Activated T-helper 1 cell treated with anti-CD3 and anti-CD28 coated beads, Interleukin-2, amount 50 U/mL, for 16 hours (primary cell): Measurements from ENCODE around the gene RAB7A.
A peak's percentile ranks its signal among the peaks of the same experiment; 100 is the strongest.
"Not testable (repeated sequence)": the region's sequence is repeated elsewhere in the genome, so short reads cannot be mapped to it uniquely, and the experiment has no call there.

Source experiments
- DNase-seq, 2 donors: peaks; one replicate each; pipeline ENCODE4 v3.0.0-alpha.2; 2020; ENCODE audit warnings: low read depth in 1 of 2, low spot score in 1 of 2

The RAB7A gene

DNA sequence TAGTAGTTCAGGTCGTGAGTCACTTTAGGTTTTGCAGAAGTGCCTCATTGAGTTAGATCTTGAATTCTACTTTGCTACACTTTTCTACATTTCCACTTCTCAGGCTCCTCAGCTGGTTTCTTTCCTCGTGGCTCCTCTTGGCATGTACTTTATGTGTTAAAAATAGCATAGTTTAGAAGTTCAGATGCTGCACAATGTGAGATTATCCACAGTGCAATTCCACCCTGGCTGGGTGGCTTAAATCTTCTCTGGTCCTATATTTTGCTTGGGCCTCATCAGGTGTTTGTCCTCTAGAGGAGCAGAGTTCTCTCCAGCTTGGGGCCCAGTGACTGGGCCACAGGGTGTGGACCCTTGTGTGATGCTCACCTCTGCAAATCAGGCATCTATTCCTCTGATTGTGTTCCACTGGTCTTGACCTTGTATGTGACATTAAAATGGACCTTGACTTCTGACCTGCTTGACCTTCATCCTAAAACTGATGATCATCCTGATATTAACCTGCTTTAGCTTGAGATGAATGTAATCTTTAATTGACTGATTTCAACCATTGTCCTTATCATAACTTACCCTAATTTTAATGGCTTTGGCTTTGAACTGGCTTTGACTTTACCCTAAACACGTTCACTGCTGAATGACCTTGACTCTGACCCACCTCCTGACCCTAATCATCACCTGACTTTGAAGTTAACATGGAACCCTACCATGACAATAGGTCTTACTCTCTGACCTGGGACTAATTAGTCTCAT lies 89.5 kb downstream of the RAB7A start:
- no peak for DNase-seq

DNA sequence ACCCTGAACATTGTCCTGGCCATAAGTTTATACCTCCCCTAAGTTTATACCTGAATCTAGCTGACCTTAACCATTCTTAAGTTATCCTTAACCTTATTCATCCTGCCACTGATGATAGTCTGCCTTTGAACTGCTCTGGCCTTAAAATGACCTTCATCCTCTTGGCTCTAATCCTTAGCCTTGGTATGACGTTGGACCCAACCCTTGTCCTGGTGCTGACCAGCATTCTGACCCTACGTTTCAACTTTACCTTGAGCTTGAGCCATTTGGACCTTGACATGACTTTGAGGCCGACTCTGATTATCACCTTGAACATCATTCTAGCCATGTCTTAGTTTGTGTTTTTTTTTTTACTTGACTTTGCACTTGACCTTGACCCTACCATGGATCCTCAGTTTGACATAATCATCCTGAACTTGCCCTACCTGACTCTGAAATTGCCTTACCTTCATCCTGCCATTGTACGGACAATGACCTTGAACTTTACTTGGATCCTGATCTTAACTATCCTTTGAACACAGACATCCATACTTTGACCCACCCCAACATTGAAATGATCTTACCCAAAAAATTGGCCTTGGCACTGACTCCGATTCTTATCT lies 92.3 kb downstream of the RAB7A start:
- no peak for DNase-seq

DNA sequence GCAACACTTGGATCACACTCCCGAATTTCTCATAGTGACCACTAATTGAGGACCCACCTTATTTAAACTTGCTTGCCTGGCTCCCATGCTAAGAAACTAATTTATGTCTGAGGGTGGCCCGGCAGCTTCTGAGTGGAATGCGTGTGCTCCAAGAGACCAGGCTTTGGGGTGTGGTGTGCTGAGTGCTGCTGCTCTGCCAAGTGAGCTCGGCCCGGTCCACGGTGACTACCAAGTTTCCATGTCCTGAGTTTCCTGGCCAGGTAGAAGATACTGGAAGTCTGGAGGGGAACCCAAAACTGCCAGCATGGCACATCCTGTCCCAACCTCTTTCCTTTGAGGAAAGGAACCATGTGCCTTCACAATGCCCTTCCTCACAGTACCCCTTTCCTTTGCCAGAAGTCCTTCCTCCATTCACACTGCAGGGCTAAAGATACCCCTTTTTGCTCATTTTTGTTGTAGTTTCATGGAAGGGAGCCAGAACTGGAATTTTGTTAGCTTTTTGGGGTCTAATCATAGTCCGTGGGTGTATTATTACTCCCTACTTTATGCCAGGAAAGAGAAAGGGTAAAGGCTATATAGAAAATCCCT lies 94.4 kb downstream of the RAB7A start:
- DNase-seq = no peak

DNA sequence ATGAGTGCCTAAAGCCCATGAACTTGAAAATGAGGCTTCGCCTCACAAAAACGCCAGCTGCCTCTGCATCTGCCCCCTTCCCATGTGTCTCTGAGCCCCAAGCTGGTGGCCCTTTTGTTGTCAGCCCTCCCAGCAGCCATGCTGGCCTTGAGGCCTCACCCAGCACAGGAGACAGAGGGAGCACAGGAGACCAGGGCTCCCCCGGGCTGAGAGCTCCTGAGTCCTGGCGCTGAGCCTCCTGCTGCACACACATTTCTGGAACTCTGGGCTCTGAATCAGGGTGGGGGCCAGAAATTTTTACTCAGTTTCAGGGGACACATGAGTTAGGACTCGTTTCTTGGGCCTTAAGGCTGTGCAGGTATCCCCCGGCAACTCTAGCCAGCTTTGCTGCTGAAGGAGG lies 97.0 kb downstream of the RAB7A start:
- no peak for DNase-seq

DNA sequence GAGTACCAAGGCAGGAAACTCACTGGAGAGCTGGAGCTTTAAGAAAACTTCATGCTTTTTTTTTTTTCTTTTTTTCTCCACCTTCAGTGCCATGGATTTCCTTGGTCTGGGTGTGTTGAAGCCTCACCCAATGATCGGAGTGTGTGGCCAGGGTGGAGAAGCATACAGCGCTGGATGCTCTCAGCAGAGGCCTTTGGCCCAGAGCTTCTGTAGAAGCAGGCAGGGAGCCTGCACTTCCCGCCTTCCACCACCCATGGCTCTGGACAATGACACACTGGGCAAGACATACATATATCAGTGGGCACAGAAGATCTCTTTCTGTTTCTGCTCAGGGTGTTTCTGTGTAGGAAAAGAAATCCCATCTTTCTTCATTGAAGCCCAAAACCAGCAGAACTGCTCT lies 97.6 kb downstream of the RAB7A start:
- no peak for DNase-seq

DNA sequence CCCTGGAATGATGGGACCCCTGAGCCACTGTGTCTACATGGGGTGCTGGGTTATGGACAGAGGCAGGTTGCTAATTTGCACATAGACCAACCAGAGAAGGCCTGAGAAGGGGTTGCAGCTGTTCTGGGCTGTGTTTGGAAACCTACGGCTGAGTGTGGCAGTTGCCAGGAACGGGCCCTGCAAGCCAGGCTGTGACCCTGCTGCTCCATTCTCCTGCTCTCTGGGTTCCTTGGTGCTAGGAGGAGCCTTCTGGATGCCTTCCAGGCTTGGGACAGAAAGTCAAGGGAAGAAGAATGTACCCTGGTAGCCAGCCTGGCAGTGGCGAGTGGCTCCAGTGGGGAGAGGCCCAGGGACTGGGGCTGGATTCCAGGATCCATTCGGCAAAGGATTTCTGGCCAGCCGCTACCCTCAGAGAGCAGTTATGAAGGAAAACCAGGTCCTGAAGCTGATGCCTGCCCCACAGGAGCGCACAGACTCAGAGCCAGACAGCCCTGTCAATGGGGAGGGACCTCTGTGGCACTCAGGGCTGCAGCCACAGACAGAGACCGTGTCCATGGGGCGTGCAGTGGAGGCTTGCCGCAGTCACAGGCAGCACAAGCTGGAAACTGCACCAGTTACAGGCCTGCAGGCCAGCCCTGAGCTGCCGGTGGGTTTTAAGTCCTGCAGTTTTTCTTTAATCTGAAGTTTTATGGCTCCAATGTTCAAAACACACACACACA lies 98.3 kb downstream of the RAB7A start:
- no peak for DNase-seq

DNA sequence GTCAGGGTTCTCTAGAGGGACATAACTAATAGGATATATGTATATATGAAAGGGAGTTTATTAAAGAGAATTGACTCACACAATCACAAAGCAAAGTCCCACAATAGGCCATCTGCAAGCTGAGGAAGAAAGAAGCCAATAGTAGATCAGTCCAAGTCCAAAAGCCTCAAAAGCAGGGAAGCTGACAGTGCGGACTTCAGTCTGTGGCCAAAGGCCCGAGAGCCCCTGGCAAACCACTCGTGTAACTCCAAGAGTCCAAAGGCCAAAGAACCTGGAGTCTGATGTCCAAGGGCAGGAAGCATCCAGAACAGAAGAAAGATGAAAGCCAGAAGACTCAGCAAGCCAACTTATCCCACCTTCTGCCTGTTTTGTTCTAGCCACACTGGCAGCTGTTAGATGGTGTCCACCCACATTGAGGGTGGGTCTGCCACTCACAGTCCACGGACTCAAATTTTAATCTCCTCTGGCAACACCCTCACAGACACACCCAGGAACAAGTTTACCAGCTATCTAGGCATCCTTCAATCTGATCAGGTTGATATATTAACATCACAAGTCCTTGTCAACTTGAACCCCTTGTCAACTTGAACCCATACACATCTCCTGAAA lies 99.2 kb downstream of the RAB7A start:
- no peak for DNase-seq

DNA sequence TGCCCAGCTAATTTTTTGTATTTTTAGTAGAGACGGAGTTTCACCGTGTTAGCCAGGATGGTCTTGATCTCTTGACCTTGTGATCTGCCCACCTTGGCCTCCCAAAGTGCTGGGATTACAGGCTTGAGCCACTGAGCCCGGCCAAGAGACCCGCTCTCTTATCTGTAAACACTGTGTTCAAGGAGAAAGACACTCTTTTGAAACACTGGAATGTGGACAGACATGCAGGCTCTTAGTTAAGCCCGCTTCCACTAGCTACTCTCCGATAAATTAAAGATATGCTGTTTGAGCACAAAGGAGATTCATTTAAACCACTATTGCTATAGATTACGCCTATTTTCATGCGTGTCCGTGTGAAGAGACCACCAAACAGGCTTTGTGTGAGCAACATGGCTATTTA lies 103.1 kb downstream of the RAB7A start:
- DNase-seq = not testable (repeated sequence)

DNA sequence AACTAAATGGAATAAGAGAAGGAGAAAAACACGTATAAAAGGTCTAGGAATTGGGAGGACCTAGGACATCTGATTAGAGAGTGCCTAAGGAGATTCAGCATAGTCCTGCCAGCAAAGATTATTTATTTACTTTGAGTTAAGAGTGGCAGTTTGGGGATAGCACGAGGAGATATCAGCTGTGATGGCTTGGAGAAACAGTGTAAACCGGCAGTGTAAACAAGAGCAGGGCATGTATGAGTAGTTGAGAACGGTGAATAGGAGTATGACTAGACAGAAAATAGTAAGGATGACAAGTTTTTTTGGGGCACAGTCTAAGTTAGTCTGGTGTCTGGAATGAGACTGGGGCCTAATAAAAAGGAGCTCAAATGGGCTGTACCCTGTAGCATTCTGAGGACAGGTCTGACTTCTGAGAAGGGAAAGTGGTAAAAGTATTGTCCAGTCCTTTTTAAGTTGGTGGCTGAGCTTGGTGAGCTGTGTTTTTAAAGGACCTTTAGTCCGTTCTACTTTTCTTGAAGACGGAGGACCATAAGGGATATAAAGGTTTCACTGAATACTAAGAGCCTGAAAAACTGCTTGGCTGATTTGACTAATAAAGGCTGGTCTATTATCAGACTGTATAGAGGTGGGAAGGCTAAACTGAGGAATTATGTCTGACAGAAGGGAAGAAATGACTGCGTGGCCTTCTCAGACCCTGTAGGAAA lies 104.1 kb downstream of the RAB7A start:
- DNase-seq = not testable (repeated sequence)

DNA sequence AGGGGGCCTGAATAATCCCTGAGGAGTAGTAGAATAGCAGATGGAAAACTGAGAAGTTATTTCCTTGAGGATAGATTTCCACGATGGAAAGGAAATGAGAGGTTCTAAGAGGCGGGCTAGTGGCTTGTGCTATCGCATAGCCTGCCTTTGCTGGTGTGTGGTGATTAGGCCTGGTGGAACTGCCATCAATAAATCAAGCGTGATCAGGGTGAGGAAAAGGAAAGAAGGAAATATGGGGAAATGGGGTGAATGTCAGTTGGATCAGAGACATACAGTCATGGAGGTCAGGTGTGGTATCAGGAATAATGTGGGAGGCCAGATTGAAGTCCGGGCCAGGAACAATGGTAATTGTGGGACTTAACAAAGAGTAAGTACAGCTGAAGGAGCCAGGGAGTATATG lies 104.8 kb downstream of the RAB7A start:
- DNase-seq = not testable (repeated sequence)

DNA sequence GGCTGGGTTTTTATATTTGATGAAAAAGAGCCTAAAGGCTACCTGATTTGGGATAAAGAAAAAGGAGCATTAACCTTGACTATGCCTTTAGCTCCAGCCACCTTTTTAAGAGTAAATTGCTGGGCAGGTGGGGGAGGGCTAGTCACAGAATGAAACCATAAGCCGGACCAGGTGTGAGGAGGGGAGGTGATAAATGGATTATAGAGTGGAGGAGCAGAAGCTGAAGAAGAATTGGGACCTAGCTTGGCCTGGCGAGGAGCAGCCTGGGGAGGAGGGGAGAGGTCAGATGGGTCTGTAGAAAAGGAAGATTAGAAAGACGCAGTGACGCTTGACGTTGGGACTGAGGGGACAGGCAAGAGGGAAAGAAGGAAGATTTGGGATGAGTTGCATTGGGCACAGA lies 107.0 kb downstream of the RAB7A start:
- DNase-seq = not testable (repeated sequence)

DNA sequence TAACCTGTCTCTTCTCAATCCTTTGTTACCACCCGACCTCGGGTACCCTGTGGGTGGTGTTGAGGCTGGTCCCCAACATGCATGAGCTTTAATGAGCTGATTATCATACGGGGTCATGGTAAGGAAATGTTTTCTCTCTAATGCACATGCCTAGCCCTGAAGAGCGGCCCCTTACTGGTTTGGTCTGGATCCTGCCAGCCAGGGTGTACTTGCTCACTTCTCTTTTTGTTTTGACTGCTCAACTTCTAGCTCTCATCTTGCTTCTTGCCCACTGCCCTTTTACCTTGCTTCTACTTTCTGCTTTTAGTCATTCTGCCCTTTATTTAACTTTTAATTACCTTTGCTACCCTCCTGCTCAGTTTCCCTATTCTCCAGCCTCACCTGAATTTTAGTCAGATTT lies 109.1 kb downstream of the RAB7A start:
- no peak for DNase-seq

DNA sequence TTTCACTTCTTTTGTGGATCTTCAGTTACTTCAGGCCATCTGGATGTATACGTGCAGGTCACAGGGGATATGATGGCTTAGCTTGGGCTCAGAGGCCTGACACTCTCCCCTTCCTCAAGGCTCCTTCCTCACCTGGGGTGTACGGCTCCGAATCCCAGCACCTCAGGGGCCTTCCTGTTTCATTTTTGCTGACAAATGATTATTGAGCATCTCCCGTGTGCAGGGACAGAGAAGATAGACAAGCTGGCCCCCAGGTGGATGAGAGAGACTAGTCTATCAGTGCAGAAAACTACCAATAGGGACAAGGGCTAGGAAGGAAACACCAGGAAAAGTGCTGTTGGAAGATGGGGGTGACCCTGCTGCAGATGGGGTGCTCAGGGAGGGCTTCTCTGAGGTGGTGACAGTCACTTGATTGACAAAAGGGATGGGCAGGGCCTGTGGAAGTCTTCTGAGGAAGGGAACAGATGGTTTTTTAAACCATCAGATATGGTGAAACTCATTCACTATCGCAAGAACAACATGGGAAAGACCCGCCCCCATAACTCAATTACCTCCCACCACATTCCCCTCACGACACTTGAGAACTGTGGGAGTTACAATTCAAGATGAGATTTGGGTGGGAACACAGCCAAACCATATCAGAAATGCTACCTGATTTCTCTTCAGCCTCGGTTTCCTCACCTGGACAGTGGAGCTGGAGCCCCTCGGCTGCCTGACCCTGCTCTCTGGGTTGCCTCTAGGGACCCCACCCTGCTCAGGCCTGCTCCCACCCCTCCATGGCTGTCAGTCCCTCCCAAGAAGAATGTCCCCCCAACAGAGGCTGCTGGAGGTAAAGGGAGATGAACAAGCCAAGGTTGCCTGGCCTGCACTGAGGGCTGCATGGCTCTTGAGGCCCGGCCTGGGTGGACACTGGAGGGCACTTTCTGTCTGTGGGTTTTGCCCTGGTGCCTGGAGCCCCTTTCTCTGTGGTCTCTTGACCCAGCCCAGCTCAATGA lies 116.2 kb downstream of the RAB7A start:
- no peak for DNase-seq

DNA sequence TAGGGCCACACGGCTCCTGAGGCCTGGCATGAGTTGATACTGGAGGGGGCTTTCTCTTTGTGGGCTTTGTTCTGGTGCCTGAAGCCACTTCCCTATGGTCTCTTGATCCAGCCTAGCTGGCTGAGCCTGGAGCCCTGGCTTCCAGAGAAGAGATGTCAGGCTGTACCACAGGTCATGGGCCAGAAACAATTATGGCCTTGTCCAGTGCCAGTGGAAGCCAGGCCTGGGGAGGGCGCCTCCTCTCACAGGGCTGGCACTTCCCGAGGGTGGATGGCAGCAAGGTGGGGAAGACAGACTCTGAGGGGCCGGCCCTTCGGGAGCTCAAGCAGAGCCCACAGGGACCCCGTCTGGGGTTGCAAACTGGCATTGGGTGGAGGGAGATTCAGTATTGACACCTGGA lies 118.5 kb downstream of the RAB7A start:
- no peak for DNase-seq

DNA sequence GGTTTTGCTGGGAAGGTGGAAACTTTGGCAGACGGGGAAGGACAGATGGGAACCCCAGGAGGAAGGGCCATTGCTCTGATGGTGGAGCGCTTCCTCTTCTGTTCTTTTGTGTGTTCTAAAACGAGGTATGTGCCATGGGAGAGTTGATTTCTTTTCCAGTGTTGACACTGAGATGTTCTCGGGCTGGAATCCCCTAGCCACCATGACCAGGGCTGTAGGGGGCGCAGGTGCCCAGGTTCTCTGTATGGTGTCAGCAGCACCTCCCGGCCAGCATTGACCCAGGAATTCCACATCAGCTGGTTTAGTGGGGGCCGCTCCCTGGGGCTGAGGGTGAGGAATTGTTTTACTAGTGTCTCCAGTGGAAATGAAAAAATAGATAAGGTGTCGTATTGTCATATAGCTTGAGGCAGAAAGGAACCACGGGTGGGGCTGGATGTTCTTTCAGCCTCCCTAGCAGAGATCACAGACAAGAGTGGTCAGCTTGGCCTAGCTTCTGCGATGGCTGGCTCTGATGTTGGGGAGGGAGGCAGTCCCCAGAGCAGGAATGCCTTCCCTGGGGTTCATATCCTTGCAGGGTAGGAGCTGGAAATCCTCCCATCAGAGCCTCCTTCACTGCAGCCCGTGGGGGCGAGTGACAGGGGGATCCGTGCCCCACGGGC lies 119.3 kb downstream of the RAB7A start:
- no peak for DNase-seq

DNA sequence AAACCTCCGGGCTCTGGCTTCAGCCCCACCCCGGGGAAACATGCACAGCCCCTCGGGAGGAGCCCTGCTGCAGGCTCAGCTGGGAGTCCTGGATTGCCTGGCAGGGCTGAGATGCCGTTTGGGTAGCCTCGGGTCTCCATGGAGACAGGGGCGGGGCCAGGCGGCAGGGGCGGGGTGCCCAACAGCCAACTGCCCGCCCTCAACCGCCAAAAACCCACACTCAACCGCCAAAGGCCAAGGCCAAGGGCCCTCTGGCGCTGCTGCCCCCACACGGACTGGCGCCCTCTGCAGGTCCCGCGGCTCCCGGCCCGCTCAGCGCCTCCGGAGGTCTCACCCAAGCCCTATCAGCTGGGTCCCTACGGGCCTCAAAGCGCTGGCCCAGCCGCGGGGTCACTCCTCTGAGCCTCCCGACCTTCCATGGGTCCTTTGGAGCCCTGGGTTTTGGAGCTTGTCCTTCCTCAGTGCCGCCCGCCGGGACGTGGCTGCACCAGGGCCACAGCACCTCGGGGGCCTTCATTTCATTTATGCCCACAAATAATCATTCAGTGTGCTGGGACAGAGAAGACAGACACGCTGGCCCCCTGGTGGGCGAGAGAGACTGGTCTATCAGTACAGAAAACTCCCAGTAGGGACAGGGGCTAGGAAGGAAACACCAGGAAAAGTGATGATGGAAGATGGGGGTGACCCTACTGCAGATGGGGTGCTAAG lies 119.9 kb downstream of the RAB7A start:
- DNase-seq = peak; percentile 57 to 63

DNA sequence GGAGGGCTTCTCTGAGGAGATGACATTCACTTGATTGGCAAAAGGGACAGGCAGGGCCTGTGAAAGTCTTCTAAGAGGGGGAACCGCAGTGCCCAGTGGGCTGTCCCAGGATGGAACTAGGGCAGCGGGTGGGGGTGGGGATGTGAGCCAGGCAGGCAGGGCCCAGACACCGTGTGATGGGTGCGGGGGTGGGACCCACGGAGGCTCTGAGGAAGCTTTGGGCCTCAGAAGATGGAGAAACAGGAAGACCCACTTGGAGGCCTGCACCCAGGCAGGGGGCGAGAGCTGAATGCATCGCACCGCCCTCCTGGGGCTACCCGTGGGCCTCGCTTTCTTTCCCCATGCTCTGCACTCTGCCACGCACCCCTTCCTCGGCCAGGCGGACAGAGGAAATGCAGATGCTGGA lies 120.5 kb downstream of the RAB7A start:
- no peak for DNase-seq

DNA sequence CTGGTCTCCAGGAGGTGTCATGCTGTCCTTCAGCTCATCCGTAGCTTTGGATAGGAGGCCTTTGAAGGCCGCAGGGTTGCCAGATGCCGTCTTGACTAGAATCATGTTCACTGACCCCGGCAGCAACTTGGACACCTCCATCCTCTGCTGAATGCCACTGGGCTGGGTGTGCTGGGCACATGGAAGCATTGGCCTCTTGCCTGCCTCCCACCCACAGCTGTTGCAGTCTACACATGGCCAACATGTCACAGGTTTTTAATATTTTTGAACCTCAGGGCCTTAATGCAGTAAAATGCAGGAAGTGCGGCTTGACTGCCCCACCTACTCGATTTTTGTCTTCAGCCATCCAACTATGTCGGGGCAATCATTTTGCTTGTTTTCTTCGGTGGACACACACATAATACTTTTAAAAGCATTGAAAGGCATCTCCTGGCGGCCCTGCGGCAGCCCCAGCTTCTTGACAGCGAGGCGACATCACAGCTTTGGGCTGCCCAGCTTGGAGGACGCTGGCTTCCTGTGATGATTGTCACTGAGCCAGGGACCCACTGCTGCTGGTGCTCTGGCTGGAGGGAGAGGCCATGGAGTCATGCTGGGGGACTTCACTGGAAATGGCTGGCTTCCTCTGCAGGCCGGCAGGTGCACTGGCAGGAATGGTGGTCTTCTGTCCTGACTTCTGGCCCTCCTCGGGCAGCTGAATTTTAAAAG lies 121.8 kb downstream of the RAB7A start:
- no peak for DNase-seq
